SKM-1 treated with dmso at 0.1 percent for 144 hours (cell line): ENCODE results near the gene SYT10.
"Not testable (repeated sequence)": the region's sequence is repeated elsewhere in the genome, so short reads cannot be mapped to it uniquely, and the experiment has no call there.

Source experiments
- DNase-seq: peaks from one replicate; lab custom pipeline; 2025; ENCODE audit not compliant: unreplicated experiment; lab: John Stamatoyannopoulos, UW

The SYT10 gene, protein sequence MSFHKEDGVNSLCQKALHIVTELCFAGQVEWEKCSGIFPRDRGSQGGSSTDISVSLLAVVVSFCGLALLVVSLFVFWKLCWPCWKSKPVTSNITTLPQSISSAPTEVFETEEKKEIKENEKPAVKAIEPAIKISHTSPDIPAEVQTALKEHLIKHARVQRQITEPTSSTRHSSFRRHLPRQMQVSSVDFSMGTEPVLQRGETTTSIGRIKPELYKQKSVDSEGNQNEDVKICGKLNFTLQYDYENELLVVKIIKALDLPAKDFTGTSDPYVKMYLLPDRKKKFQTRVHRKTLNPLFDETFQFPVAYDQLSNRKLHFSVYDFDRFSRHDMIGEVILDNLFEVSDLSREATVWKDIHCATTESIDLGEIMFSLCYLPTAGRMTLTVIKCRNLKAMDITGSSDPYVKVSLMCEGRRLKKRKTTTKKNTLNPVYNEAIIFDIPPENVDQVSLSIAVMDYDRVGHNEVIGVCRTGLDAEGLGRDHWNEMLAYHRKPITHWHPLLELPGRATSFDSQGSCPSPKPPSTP

DNA sequence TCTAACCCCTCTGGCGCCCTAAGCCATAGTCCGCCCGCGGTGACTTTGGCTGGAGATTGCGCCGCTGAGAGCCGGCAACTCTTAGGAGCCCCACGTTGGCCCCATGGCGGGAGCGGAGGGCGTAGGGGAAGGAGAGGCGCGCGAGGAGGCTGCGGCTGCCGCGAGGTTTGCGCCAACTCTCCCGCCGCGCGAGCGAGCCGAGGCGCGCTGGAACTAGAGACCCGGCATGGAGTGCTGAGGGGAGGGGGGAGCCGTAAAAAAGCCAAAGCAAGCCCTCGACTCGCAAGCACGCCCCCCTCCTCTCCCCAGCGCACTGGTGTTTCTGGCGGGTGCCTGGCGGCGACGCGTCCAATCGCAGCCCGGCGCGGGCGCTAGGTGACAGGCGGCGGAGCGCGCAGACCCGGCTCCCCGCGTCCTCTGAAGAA, at the start of gene SYT10:
Gene SYT10, minus strand, starts transcription at position 233 of the 425 bp plus-strand sequence. CDS start 297 bp downstream, outside the sequence.
- DNase-seq: no peak

DNA sequence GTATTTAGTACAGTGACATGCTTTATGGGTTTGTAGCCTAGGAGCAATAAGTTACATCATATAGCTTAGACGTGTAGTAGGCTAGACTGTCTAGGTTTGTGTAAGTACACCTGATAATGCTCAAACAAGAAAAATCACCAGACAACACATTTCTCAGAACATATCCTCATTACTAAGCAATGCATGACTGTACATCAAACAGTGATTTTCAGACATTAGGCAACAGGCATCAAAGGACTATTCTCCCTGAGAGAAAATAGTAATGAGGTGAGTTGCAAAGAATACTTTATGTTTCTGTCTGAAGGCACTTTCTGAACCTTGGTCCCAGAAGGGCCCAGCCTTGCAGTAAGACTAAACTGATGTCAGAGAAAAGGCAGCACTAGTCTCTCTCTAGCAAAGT, 48.4 kb upstream of the SYT10 start:
- no peak for DNase-seq

DNA sequence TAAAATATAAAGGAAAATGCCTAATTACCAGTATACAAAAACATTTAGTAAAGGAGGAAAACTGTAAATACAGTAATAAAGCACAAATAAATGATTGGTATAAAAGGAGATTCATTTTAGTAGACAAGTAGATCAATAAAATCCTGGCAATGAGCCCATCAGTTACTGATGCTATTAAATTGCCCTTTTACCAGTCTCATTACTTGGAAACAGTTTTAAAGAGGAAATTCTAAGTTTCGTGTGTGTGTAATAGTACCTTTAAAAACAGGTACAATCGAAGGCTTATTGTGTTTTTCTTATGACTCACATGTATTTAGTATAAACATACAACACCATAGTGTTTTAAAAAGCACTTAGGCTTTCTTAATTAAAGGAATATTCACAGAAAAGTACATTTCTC, 46.4 kb upstream of the SYT10 start:
- no peak for DNase-seq

DNA sequence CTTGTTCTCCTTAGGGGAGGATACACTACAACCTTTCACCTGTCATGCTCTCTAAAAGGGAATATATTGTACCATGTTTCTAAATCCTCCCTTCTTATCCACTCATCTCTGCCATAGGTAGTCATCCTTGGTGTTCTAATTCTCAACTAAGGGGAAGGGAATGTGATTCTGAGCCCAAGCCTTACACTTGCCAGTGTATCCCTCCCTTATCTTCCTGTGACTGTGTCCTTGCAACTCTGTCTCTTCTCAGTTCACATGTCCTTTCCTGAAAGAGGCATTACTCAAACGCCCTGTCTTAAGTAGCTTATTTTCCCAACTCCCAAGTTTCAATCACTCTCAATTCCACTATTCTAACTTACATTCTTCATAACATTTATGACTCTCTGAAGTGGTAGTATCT, 44.5 kb upstream of the SYT10 start:
- no peak for DNase-seq

DNA sequence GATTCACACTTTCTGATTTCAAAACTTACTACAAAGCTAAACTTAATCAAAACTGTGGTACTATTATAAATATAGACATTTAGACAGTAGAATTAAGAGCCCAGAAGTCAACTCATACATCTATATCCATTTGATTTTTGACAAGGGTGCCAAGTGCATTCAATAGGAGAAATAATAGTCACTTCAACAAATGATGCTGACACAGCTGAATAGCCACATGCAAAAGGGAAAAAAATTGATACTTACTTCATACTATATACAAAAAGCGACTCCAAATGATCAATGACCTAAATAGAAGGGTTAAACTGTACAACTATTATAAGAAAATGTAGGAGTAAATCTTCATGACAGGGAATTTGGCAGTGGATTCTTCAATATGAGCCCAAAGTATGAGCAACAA, 40.7 kb upstream of the SYT10 start:
- no peak for DNase-seq

DNA sequence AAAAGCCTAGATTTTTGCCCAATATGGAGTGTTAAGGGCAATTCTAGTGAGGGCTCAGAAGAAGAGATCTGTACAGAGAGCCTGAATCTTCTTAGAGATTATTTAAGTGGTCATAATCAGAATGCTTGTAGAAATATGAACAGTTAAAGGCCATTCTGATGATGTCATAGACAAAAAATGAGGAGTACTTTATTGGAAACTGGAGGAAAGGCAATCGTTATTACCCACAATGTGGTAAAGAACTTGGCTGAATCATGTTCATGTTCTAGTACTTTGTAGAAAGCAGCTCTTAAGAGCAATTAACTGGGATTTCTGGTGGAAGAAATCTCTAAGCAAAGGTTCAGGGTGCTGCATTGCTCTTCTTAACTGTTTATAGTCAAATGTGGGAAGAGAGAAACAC, 36.4 kb upstream of the SYT10 start:
- DNase-seq: no peak

DNA sequence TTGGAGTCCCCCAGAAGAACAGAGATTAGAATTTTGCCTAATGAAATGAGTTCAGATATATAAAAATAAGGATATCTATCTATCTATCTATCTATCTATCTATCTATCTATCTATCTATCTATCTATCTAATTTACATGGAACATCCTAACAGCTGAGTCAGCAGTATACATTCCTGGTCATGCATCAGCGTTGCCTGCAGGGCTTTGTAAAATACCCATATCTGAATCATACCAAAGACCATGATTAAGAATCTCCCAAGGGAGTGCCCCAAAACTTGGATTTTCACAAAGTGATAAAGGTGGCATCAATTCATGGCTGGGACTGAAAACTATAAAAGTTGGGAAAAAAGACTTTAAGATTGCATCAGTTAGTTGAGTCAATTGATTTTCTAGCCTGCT, 32.7 kb upstream of the SYT10 start:
- no peak for DNase-seq

DNA sequence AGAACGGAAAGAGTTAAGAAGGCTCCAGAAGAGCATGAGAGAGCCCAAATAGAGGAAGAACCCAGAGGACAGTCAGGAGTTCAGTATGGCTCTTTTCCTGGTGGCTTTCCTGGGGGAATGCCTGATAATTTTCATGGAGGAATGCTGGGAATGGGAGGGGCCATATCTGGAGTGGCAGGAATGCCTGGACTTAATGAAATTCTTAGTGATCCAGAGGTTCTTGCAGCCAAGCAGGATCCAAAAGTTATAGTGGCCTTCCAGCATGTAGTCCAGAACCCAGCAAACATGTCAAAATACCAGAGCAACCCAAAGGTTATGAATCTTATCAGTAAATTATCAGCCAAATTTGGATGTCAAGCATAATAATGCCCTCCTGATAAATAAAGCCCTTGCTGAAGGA, 15.5 kb upstream of the SYT10 start:
- no peak for DNase-seq

DNA sequence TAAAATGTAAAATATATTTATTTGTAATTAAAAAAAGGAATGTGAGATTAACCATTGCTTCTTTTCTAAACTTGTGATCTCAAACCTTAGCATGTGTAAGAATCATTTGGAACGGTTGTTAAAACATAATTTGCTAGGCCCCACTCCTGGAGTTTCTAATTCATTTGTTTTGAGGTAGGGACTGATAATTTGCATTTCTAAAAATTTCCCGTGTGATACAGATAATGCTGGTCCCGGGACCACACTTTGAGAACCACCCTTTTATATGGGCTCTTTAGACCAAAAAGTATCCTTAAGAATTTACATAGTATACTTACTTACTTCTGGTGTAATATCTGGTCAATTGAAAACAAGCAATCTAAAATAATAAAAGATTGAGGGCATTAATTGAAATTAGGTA, 10.9 kb upstream of the SYT10 start:
- no peak for DNase-seq

DNA sequence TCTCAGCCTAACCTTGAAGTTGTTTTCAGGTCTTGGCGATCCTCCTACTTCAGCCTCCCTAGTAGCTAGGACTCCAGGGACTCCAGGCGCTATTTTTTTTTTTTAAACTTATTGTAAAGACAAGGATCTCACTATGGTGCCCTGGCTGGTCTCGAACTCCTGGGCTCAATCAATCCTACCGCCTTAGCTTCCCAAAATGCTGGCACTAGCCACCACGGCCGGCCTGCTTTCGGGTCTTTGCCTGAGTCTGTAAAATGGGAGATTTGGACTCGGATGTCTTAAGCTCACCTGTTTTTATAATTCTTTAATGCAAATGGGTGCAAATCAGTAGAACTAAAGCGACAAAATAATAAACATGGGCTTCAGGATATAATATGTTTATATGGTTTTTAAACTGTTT, 858 bp upstream of the SYT10 start:
- DNase-seq: no peak

DNA sequence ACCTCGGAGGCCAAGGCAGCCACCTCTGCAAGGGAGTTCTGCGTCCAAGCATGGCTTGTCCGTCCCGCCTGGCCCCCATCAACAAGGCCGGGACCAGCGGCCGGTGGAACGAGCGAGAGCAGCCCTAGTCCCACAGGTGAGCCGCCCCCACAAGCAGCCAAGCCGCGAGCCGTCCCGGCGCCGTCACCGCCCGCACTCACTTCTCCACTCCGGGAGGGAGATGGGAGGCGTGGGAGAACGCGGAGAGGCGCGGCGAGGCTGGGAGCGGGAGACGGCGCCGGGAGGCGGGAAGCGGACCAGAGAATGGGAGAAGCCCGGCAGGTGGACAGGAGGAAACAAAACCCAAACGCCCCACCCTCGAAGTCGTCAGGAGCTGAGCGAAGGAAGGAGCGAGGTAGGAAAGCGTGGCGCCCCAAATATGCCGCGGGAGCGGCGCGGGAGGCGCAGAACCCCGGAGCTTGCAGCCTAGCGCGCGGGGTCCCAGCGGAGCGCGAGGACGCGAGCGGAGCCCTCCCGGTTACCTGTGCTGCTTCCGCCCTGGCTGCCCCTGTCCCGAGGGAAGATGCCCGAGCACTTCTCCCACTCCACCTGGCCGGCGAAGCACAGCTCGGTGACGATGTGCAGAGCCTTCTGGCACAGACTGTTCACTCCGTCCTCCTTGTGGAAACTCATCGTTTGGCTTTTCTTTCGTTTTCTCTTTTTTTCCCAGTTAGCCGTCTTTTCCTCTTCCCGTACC, 600 bp downstream of the SYT10 start:
- DNase-seq: no peak

DNA sequence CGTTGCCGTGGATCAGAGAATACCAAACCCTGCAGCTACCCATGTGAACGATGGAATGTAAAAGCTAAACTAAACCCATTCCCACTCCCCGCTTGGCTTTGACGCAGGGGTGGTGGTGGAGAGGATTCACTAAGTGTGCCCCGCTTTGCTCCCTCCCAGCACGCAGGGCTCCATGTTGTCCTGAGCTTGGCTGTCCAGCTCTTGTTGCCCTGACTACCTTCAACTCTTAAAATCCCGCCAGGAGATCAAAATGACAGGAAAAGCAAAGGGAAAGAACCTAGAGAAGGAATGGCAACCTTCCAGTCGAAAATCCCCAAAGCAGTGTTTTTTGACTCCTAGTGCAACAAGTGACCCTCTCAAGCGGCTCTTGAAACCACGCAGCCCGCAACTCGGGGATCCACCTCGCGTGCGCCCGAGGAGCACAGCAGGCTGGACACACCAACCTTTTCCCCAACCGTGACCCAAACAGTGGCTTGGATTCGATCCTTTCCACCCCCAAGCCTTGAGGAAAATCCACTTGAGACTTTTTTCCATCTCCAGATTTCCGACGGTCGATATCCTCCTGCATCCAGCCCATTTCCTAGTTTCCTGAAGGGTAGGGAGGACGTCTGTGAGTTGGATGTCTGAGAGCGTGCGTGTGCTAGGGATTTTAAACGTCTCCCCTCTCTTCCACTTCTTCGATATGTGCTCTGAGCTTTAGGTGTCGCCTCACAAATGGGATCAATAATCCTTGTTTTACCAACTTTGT, 1.4 kb downstream of the SYT10 start:
- DNase-seq: no peak

DNA sequence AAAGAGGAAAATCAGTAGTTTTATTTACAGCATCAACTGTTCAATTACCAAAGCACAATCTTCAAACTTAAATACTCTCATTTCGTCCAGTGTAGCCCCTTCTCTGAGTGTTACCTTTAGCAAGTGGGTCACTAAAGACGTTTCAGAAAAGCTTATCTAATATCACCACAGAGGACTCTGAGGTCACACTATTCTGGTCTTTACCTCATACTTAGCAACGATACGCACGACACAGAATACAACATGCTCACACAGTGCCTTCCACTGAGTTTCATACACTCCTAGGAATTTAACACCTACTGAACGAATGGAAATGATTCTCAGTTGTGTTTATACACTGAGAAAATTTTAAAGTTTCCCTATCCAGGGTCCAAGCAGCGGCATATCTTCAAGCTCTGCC, 2.0 kb downstream of the SYT10 start:
- no peak for DNase-seq

DNA sequence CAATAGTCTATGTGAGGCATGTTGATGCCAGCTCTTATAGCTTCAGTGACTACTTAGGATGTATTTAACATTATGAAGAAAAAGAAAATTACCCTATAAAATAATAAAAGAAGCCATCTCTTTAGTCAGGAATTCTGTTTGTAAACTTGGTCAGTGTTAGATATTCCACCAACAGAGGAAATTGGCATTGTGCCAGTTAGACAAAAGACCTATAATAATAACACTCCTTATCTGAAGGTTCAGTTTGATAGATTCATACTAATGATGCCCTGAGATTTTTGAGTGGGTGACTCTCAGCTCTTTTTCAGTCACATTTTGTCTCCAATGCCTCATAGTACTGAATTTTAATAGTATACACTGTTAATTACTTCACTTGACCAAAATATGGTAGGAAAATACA, 6.6 kb downstream of the SYT10 start:
- no peak for DNase-seq

DNA sequence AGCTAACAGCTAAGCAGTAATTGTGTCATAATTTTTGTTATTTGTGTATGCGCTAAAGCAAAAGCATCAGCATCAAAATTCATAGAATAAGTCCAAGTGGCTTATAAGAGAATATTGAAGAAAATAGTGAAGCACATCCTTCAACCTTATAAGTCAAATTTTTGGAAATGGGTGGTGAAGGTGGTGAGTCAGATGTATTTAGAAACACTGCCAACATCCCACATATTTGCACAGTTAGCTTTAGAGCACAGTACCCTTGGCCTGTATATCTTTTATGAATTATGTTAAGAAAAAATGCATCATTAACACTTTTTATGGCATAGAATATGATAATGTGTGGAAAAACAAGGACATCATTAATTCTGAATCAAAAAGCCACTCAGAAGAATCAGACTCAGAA, 8.0 kb downstream of the SYT10 start:
- no peak for DNase-seq

DNA sequence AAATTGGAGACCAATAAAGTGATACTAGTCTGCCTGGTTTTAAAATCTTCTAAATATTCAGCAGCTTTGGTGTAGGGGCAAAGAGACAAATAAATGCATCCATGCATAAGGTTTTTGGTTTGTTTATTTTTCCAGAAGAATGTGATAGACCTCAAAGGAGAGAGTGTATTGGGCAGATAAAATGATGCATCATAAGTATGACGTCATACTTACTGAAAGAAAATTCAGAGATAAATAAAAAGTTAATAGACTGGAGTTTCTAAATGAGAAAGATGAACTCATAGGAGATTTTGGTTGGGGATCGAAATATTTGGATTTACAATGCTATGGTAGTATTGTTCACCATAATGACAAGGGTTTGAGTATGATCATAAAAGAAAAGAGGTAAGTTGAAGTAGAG, 10.2 kb downstream of the SYT10 start:
- DNase-seq: no peak

DNA sequence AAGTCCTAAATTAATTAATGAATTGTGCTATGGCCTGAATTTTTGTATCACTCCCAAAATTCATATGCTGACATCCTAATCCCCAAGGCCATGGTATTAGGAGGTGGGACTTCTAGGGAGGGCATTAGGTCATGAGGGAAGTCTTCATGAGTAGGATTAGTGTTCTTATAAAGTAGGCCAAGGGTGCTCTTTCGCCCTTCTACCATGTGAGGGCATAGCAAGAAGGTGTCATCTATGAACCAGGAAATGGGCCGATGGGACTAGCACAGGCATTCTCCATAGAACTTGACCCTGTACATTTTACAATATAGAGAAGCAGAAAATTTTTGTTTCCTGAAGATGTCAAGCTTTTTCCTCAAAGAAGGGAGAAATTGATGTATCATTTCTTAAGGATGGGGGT, 12.5 kb downstream of the SYT10 start:
- DNase-seq: no peak

DNA sequence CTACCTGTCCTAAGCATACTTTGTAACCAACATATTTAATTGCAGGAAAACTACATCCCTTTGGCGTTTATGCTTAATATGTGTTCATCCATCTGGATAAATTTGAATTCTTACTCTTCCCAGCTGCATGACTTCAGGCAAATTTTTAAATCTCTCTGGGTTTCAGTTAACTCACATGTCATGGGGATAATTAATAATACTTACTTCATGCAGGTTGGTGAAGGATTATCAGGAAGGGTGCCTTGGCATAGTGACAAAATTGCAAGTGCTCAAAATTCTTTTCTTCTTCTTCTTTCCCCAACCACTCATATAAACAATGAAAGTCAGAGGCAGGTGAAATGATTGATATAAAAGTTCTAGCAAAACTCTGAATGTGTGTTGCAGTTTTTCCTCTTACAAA, 15.9 kb downstream of the SYT10 start:
- DNase-seq: no peak

DNA sequence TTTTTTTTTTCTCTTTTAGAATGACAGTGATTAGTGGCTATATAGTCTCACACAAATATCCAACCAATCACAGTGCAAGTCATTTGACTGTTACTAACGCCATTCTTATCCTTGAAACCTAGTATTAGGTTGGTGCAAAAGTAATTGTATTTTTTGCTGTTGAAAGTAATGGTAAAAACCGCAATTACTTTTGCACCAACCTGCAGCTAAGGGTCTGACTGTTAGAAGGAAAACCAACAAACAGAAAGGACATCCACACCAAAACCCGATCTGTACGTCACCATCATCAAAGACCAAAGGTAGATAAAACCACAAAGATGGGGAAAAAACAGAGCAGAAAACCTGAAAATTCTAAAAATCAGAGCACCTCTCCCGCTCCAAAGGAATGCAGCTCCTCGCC, 27.2 kb downstream of the SYT10 start:
- DNase-seq: not testable (repeated sequence)

DNA sequence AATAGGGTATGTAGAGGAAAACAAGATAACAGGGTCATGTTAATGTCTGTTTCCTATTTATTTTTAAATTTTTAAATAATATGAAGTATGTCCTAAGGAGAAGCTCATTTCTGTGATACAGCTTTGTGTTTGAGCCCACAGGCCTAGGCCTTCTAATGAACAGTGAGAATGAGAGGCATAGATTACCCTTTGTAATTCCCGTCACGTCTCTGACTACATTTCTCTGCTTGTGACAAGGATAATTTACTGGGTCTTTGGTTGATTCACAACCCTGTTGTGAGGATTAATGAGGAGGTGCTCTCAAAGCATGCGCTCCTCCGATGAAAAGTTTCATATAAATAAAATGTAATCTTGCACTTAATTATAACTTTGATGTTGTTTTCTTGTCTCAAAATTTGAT, 56.1 kb downstream of the SYT10 start:
- no peak for DNase-seq

DNA sequence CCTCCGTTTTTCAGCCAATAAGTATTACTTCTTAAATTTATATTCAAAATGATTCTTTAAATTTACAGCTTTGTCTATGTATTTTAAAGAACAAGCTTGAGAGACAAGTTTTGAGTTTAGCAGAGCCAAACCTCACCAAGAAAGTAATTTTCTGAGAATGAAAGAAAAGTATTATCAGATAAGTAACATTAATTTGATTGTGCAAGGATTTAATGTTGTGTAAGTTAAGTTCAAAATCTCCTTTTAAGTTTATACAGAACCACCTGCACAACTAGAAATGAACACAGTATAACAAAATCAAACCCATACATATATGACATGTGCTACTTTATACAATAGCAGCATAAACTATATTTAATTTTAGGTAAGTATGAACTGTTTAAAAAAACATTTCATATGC, 63.5 kb downstream of the SYT10 start:
- DNase-seq: no peak

DNA sequence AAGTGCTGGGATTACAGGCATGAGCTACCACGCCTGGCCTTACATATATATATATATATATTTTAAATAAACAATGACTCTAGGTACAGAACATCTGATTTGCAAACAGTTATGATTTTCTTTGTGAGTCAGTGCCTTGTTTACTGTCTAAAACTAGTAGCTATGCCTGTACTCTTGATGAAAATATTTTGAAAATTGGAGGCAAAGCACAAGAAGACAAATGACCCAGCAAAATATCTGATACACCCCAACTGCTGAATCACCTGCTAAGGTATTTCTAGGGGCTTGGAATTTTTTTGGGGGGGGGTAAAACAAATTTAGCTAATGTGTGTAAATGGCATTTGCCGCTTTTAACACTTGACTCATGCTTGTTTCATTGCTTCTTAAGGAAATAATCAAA, 69.3 kb downstream of the SYT10 start:
- no peak for DNase-seq
